ENCODE results near the gene PIGN.

GRCh38 chr18:62157843-62158242 lies 29.0 kb downstream of the PIGN start:
- TF ChIP-seq CTCF (IDR thresholded peaks at IDR 0.05; ENCODE audit: low read depth, low read length) (no peak), EZH2phosphoT487 (IDR thresholded peaks at IDR 0.05; ENCODE audit: low read depth) (no peak)
